Neuronal stem cell (in vitro differentiated cells): ENCODE results near the gene CAMTA1.

Experiments
- DNase-seq: peaks from one replicate; pipeline ENCODE4 v3.0.0-alpha.2; 2013; ENCODE audit warnings: low spot score
- H2AFZ ChIP-seq: one replicate; pipeline ENCODE4 v1.6.1; 2013; ENCODE audit warnings: mild to moderate bottlenecking, low read length, inconsistent platforms
- H2AK5ac ChIP-seq: 2 replicates; pipeline ENCODE4 v1.6.1; 2013; ENCODE audit warnings: low read depth, mild to moderate bottlenecking, inconsistent platforms, low read length, moderate library complexity, mixed read lengths
- H2BK120ac ChIP-seq: 2 replicates; pipeline ENCODE4 v1.6.1; 2013; ENCODE audit warnings: low read depth, mild to moderate bottlenecking, inconsistent platforms, low read length, moderate library complexity, mixed read lengths
- H2BK12ac ChIP-seq: one replicate; pipeline ENCODE4 v1.6.1; 2013; ENCODE audit warnings: low read length, inconsistent platforms
- H2BK15ac ChIP-seq: 2 replicates; pipeline ENCODE4 v1.6.1; 2013; ENCODE audit warnings: mild to moderate bottlenecking, low read length, inconsistent platforms, mixed read lengths
- H2BK5ac ChIP-seq: one replicate; pipeline ENCODE4 v1.6.1; 2013; ENCODE audit warnings: inconsistent platforms, mild to moderate bottlenecking, low read length, moderate library complexity
- H3K14ac ChIP-seq: one replicate; pipeline ENCODE4 v1.6.1; 2013; ENCODE audit warnings: low read length, inconsistent platforms
- H3K18ac ChIP-seq: 2 replicates; pipeline ENCODE4 v1.6.1; 2013; ENCODE audit warnings: low read length, inconsistent platforms
- H3K23ac ChIP-seq: 2 replicates; pipeline ENCODE4 v1.6.1; 2013; ENCODE audit warnings: low read depth, mild to moderate bottlenecking, mixed read lengths, low read length, inconsistent platforms; ENCODE audit not compliant: poor library complexity
- H3K27ac ChIP-seq: replicated peaks from 3 replicates; pipeline ENCODE4 v1.5.1; 2013; ENCODE audit warnings: low read length, inconsistent platforms
- H3K27me3 ChIP-seq, 3 experiments: 2 replicates each; pipeline ENCODE4 v1.6.1; 2013; ENCODE audit warnings: low read length in 3 of 3, mild to moderate bottlenecking in 2 of 3, inconsistent platforms in 1 of 3, low read depth in 1 of 3, mixed read lengths in 1 of 3, moderate library complexity in 1 of 3; ENCODE audit not compliant: control insufficient read depth in 3 of 3, insufficient read depth in 3 of 3
- H3K36me3 ChIP-seq, 2 donors: replicated peaks in 1 of 2; 2 replicates each; pipeline ENCODE4 v1.6.1; 2013; ENCODE audit warnings: low read length in 2 of 2; ENCODE audit not compliant: control insufficient read depth in 2 of 2, insufficient read depth in 2 of 2
- H3K4ac ChIP-seq: 2 replicates; pipeline ENCODE4 v1.6.1; 2013; ENCODE audit warnings: inconsistent platforms, mild to moderate bottlenecking, low read length, moderate library complexity
- H3K4me1 ChIP-seq, 2 donors: 1 replicate in 1 of 2; 2 replicates in 1 of 2; pipeline ENCODE4 v1.6.1; 2013; ENCODE audit warnings: low read length in 2 of 2, low read depth in 1 of 2; ENCODE audit not compliant: control insufficient read depth in 2 of 2, insufficient read depth in 1 of 2
- H3K4me2 ChIP-seq: one replicate; pipeline ENCODE4 v1.6.1; 2013; ENCODE audit warnings: mild to moderate bottlenecking, low read length, inconsistent platforms; ENCODE audit not compliant: insufficient read depth, poor library complexity, severe bottlenecking
- H3K4me3 ChIP-seq, 2 donors: 2 replicates each; pipeline ENCODE4 v1.5.1; 2013; ENCODE audit warnings: low read length in 2 of 2, mild to moderate bottlenecking in 2 of 2, inconsistent platforms in 1 of 2, moderate library complexity in 1 of 2
- H3K79me1 ChIP-seq: one replicate; pipeline ENCODE4 v1.6.1; 2013; ENCODE audit warnings: low read depth, mild to moderate bottlenecking, inconsistent platforms, low read length, moderate library complexity
- H3K9ac ChIP-seq: one replicate; pipeline ENCODE4 v1.6.1; 2013; ENCODE audit warnings: mild to moderate bottlenecking, low read depth, low read length, inconsistent platforms; ENCODE audit not compliant: poor library complexity
- H3K9me3 ChIP-seq, 2 donors: replicated peaks in 1 of 2; 2 replicates each; pipeline versions ENCODE3 to v1.6.1; 2013; ENCODE audit warnings: low read length in 2 of 2, mild to moderate bottlenecking in 2 of 2, inconsistent platforms in 1 of 2, low read depth in 1 of 2, mixed read lengths in 1 of 2, moderate library complexity in 1 of 2; ENCODE audit not compliant: control insufficient read depth in 2 of 2, insufficient read depth in 1 of 2
- H4K8ac ChIP-seq: one replicate; pipeline ENCODE4 v1.6.1; 2013; ENCODE audit warnings: low read depth, mild to moderate bottlenecking, inconsistent platforms, low read length, moderate library complexity
- H4K91ac ChIP-seq: one replicate; pipeline ENCODE4 v1.6.1; 2013; ENCODE audit warnings: low read length, low read depth, mild to moderate bottlenecking, inconsistent platforms; ENCODE audit not compliant: poor library complexity
- WGBS, 2 donors: extraction: QIAGEN DNeasy Blood & Tissue Kit; methylation state at CpG; one replicate each; pipeline ENCODE4 v1.1.7; 2013; ENCODE audit warnings: missing lambda C conversion rate in 2 of 2, mixed read lengths in 1 of 2; ENCODE audit not compliant: insufficient read length in 2 of 2, insufficient replicate concordance in 1 of 2; ENCODE audit errors: extremely low coverage in 2 of 2; 5-methylcytosine and 5-hydroxymethylcytosine counted together

CAMTA1 gene

GRCh38 chr1:7642781-7643529 is 857.7 kb downstream of the CAMTA1 start:
- no peak overlapping the region for H4K91ac ChIP-seq
- no peak overlapping the region for H2BK5ac ChIP-seq
- H2BK12ac ChIP-seq = peak overlapping the region; percentile 78
- no peak overlapping the region for H4K8ac ChIP-seq
- no peak overlapping the region for H3K27ac ChIP-seq
- H3K14ac ChIP-seq = no peak overlapping the region
- H3K4me2 ChIP-seq = no peak overlapping the region
- H3K9ac ChIP-seq = no peak overlapping the region
- WGBS, 2 donors = no CpG with 5 or more reads among the region's 3 CpGs
- no peaks in the 10 kb centered on the region for H3K79me1 ChIP-seq
- peak overlapping the region; percentile 71 for H3K18ac ChIP-seq
- no peak overlapping the region for H2BK15ac ChIP-seq
- peaks cover 2 to 15% of the 10 kb centered on the region in 2 donors for H3K4me1 ChIP-seq
- H3K4ac ChIP-seq = no peak overlapping the region
- no peak overlapping the region for H2AFZ ChIP-seq
- peak overlapping the region; percentile 28 for H3K23ac ChIP-seq
- no peaks in the 10 kb centered on the region for H3K9me3 ChIP-seq
- DNase-seq = no peak
- no peak overlapping the region for H2BK120ac ChIP-seq
- H3K36me3 ChIP-seq = no peaks in the 10 kb centered on the region
- H3K27me3 ChIP-seq = peaks cover 0 to 24% (median 0%) of the 10 kb centered on the region in 3 experiments
- H2AK5ac ChIP-seq = peak overlapping the region; percentile 77
- H3K4me3 ChIP-seq = no peak overlapping the region

- no peak overlapping the region for H2BK15ac ChIP-seq
- no peak overlapping the region for H4K8ac ChIP-seq
- H3K14ac ChIP-seq = peak overlapping the region; percentile 22
- H3K4me1 ChIP-seq = peaks cover 0 to 15% of the 10 kb centered on the region in 2 donors
- H3K4me3 ChIP-seq = no peak overlapping the region
- peaks cover 0 to 24% (median 0%) of the 10 kb centered on the region in 3 experiments for H3K27me3 ChIP-seq
- no peak overlapping the region for H4K91ac ChIP-seq
- H3K79me1 ChIP-seq = no peaks in the 10 kb centered on the region
- H3K27ac ChIP-seq = no peak overlapping the region
- no peak for DNase-seq
- WGBS, 2 donors = no CpG with 5 or more reads among the region's 11 CpGs
- no peak overlapping the region for H3K9ac ChIP-seq
- H3K18ac ChIP-seq = peak overlapping the region; percentile 39
- no peak overlapping the region for H2BK120ac ChIP-seq
- no peak overlapping the region for H3K4me2 ChIP-seq
- H3K4ac ChIP-seq = no peak overlapping the region
- H3K36me3 ChIP-seq = no peaks in the 10 kb centered on the region
- no peak overlapping the region for H3K23ac ChIP-seq
- H2BK5ac ChIP-seq = no peak overlapping the region
- H2AFZ ChIP-seq = no peak overlapping the region
- no peak overlapping the region for H2AK5ac ChIP-seq
- no peaks in the 10 kb centered on the region for H3K9me3 ChIP-seq
- no peak overlapping the region for H2BK12ac ChIP-seq
Observed at GRCh38 chr1:7643530-7643929, 858.3 kb downstream of the CAMTA1 start.

GRCh38 chr1:7644086-7644485 is 858.8 kb downstream of the CAMTA1 start:
- Histone ChIP-seq H3K4me1 (peaks cover 0 to 15% of the 10 kb centered on the region in 2 donors), H2BK15ac (no peak overlapping the region), H3K27ac (no peak overlapping the region), H3K14ac (no peak overlapping the region), H3K27me3 (peaks cover 0 to 28% (median 0%) of the 10 kb centered on the region in 3 experiments), H2BK120ac (no peak overlapping the region), H3K4me3 (no peak overlapping the region), H2AFZ (no peak overlapping the region), H4K8ac (no peak overlapping the region), H3K4me2 (no peak overlapping the region), H3K79me1 (no peaks in the 10 kb centered on the region), H3K36me3 (no peaks in the 10 kb centered on the region), H2BK5ac (no peak overlapping the region), H2BK12ac (no peak overlapping the region), H3K9me3 (no peaks in the 10 kb centered on the region), H3K18ac (no peak overlapping the region), H2AK5ac (no peak overlapping the region), H4K91ac (no peak overlapping the region), H3K4ac (no peak overlapping the region), H3K9ac (no peak overlapping the region), H3K23ac (no peak overlapping the region)
- WGBS, 2 donors = no CpG with 5 or more reads among the region's 3 CpGs
- no peak for DNase-seq

GRCh38 chr1:7644961-7645750 is 859.9 kb downstream of the CAMTA1 start:
- Histone ChIP-seq H2AFZ (no peak overlapping the region), H2AK5ac (no peak overlapping the region), H3K36me3 (no peaks in the 10 kb centered on the region), H3K18ac (peak overlapping the region; percentile 3), H2BK5ac (no peak overlapping the region), H3K14ac (no peak overlapping the region), H2BK120ac (no peak overlapping the region), H3K4me2 (no peak overlapping the region), H2BK15ac (no peak overlapping the region), H3K27ac (no peak overlapping the region), H3K27me3 (peaks cover 0 to 38% (median 0%) of the 10 kb centered on the region in 3 experiments), H4K91ac (peak overlapping the region; percentile 28), H4K8ac (no peak overlapping the region), H3K4ac (no peak overlapping the region), H3K79me1 (no peaks in the 10 kb centered on the region), H3K9ac (no peak overlapping the region), H3K4me3 (no peak overlapping the region), H2BK12ac (no peak overlapping the region), H3K23ac (no peak overlapping the region), H3K9me3 (no peaks in the 10 kb centered on the region), H3K4me1 (peaks cover 0 to 15% of the 10 kb centered on the region in 2 donors)
- DNase-seq = no peak
- no CpG with 5 or more reads among the region's 16 CpGs for WGBS, 2 donors
